RWPE2 (cell line): ENCODE measurements around the gene CREG2.

Source experiments
- ATAC-seq: fragments of 200-7000 bp; cut with Tn5 transposase; 3 replicates; pipeline ENCODE4 v1.9.1; 2021; ENCODE audit warnings: low read depth
- DNase-seq: peaks from one replicate; pipeline ENCODE4 v3.0.0-alpha.2; 2020; ENCODE audit warnings: low spot score
- H3K27ac ChIP-seq: fragments of 450-650 bp; 2 replicates; pipeline ENCODE4 v1.5.1; 2017; ENCODE audit warnings: mild to moderate bottlenecking; ENCODE audit not compliant: poor library complexity, severe bottlenecking
- H3K27me3 ChIP-seq: fragments of 250-450 bp; sonication (Bioruptor Pico); 2 replicates; pipeline ENCODE4 v1.5.1; 2021; ENCODE audit warnings: mild to moderate bottlenecking, moderate library complexity; ENCODE audit not compliant: insufficient read depth, poor library complexity, severe bottlenecking
- H3K36me3 ChIP-seq: fragments of 250-450 bp; sonication (Bioruptor Pico); 2 replicates; pipeline ENCODE4 v1.5.1; 2020; ENCODE audit warnings: low read depth, mild to moderate bottlenecking, moderate library complexity
- H3K4me1 ChIP-seq: fragments of 250-450 bp; sonication (Bioruptor Pico); 2 replicates; pipeline ENCODE4 v1.5.1; 2021; ENCODE audit warnings: mild to moderate bottlenecking, moderate library complexity; ENCODE audit not compliant: insufficient read depth, poor library complexity, severe bottlenecking
- H3K4me3 ChIP-seq: fragments of 250-450 bp; sonication (Bioruptor Pico); 2 replicates; pipeline ENCODE4 v1.5.1; 2021; ENCODE audit warnings: mild to moderate bottlenecking, moderate library complexity; ENCODE audit not compliant: severe bottlenecking
- H3K9me3 ChIP-seq: fragments of 250-450 bp; sonication (Bioruptor Pico); 2 replicates; pipeline ENCODE4 v1.5.1; 2021; ENCODE audit warnings: mild to moderate bottlenecking, moderate library complexity; ENCODE audit not compliant: severe bottlenecking
- CTCF ChIP-seq: fragments of 450-650 bp; IDR thresholded peaks from one replicate; pipeline ENCODE4 v1.5.1; 2017; ENCODE audit warnings: mild to moderate bottlenecking, moderate library complexity; ENCODE audit not compliant: poor library complexity, severe bottlenecking

CREG2 gene

GRCh38 chr2:101379091-101379490 is 8.2 kb downstream of the CREG2 start:
- no peaks in the 10 kb centered on the region for H3K9me3 ChIP-seq
- H3K27ac ChIP-seq = peak overlapping the region; percentile 48
- no peak for ATAC-seq
- H3K4me1 ChIP-seq = peaks cover 12% of the 10 kb centered on the region
- no peak for DNase-seq
- TF ChIP-seq CTCF = no peak
- H3K4me3 ChIP-seq = no peak overlapping the region
- H3K36me3 ChIP-seq = peaks cover 17% of the 10 kb centered on the region
- no peaks in the 10 kb centered on the region for H3K27me3 ChIP-seq

GRCh38 chr2:101375653-101376052 is 11.7 kb downstream of the CREG2 start:
- Histone ChIP-seq H3K4me1 (peaks cover 7% of the 10 kb centered on the region), H3K4me3 (no peak overlapping the region), H3K27me3 (no peaks in the 10 kb centered on the region), H3K36me3 (no peaks in the 10 kb centered on the region), H3K27ac (no peak overlapping the region), H3K9me3 (no peaks in the 10 kb centered on the region)
- ATAC-seq (no peak), DNase-seq (no peak)
- no peak for TF ChIP-seq CTCF

- no peaks in the 10 kb centered on the region for H3K27me3 ChIP-seq
- no peaks in the 10 kb centered on the region for H3K36me3 ChIP-seq
- H3K27ac ChIP-seq = no peak overlapping the region
- peaks cover 2% of the 10 kb centered on the region for H3K4me1 ChIP-seq
- H3K9me3 ChIP-seq = no peaks in the 10 kb centered on the region
- no peak for DNase-seq
- TF ChIP-seq CTCF = no peak
- no peak overlapping the region for H3K4me3 ChIP-seq
- no peak for ATAC-seq
Observed at GRCh38 chr2:101374821-101375561, 12.3 kb downstream of the CREG2 start.

GRCh38 chr2:101372792-101373191 is 14.5 kb downstream of the CREG2 start:
- no peak overlapping the region for H3K27ac ChIP-seq
- no peaks in the 10 kb centered on the region for H3K36me3 ChIP-seq
- no peaks in the 10 kb centered on the region for H3K9me3 ChIP-seq
- no peaks in the 10 kb centered on the region for H3K27me3 ChIP-seq
- no peak for DNase-seq
- no peak overlapping the region for H3K4me3 ChIP-seq
- no peak for ATAC-seq
- no peaks in the 10 kb centered on the region for H3K4me1 ChIP-seq
- no peak for TF ChIP-seq CTCF

GRCh38 chr2:101371636-101372035 is 15.7 kb downstream of the CREG2 start:
- Histone ChIP-seq H3K36me3 (no peaks in the 10 kb centered on the region), H3K9me3 (no peaks in the 10 kb centered on the region), H3K4me3 (no peak overlapping the region), H3K27ac (no peak overlapping the region), H3K4me1 (no peaks in the 10 kb centered on the region), H3K27me3 (no peaks in the 10 kb centered on the region)
- DNase-seq (no peak), ATAC-seq (0 out of 3 replicates have a peak, but pooled peaks have one; percentile 36)
- TF ChIP-seq CTCF = no peak
